DOHH2 (cell line): Measurements from ENCODE around the gene NPM1.

Source experiments
- H3F3A ChIP-seq: fragments of 200-600 bp; sonication (generic), shearing (Covaris generic); 2 replicates; pipeline ENCODE4 v1.6.0; 2016; ENCODE audit warnings: antibody characterized with exemption, mild to moderate bottlenecking; ENCODE audit not compliant: control insufficient read depth, insufficient read depth
- H3K27ac ChIP-seq: fragments of 200-600 bp; sonication (generic); 2 replicates; pipeline ENCODE4 v1.5.1; 2014; ENCODE audit warnings: low read depth, mild to moderate bottlenecking, low read length, moderate library complexity
- H3K27me3 ChIP-seq: fragments of 200-600 bp; sonication (generic); 2 replicates; pipeline ENCODE4 v1.6.1; 2014; ENCODE audit warnings: mild to moderate bottlenecking, low read length, mixed read lengths; ENCODE audit not compliant: control insufficient read depth
- H3K36me3 ChIP-seq: fragments of 200-600 bp; sonication (generic); 2 replicates; pipeline ENCODE4 v1.6.1; 2014; ENCODE audit warnings: mild to moderate bottlenecking, low read length, moderate library complexity, mixed read lengths; ENCODE audit not compliant: control insufficient read depth
- H3K4me1 ChIP-seq: fragments of 200-600 bp; sonication (generic); 2 replicates; pipeline ENCODE4 v1.6.1; 2014; ENCODE audit warnings: mild to moderate bottlenecking, low read length, mixed read lengths; ENCODE audit not compliant: control insufficient read depth
- H3K4me2 ChIP-seq: fragments of 200-600 bp; sonication (generic); 2 replicates; pipeline ENCODE4 v1.6.0; 2014; ENCODE audit warnings: mild to moderate bottlenecking, low read length, moderate library complexity
- H3K4me3 ChIP-seq: fragments of 200-600 bp; sonication (generic); 2 replicates; pipeline ENCODE4 v1.5.1; 2014; ENCODE audit warnings: mild to moderate bottlenecking, low read length, mixed read lengths
- H3K79me2 ChIP-seq: fragments of 200-600 bp; sonication (generic); 2 replicates; pipeline ENCODE4 v1.6.1; 2014; ENCODE audit warnings: mild to moderate bottlenecking, low read length, mixed read lengths; ENCODE audit not compliant: control insufficient read depth
- H3K9me2 ChIP-seq: fragments of 200-600 bp; sonication (generic); replicated peaks from 2 replicates; pipeline ENCODE4 v1.6.1; 2014; ENCODE audit warnings: mild to moderate bottlenecking, low read length, mixed read lengths; ENCODE audit not compliant: control insufficient read depth
- H3K9me3 ChIP-seq: fragments of 200-600 bp; sonication (generic); 2 replicates; pipeline ENCODE4 v1.6.1; 2014; ENCODE audit warnings: antibody characterized with exemption, low read length, mixed read lengths; ENCODE audit not compliant: control insufficient read depth, insufficient read depth
- H4K20me1 ChIP-seq: fragments of 200-600 bp; sonication (generic); 2 replicates; pipeline ENCODE4 v1.6.0; 2014; ENCODE audit warnings: low read depth, mild to moderate bottlenecking, antibody characterized with exemption, low read length, moderate library complexity; ENCODE audit not compliant: control insufficient read depth, insufficient read depth
- EZH2phosphoT487 ChIP-seq: fragments of 200-600 bp; sonication (generic); IDR thresholded peaks from 2 replicates; pipeline ENCODE4 v1.6.1; 2017; ENCODE audit warnings: borderline replicate concordance, mild to moderate bottlenecking, antibody characterized with exemption, low read length, moderate library complexity, mixed read lengths
- TF ChIP-seq, protein P1 (sequence below): fragments of 200-600 bp; sonication (generic); IDR thresholded peaks from one replicate; pipeline ENCODE4 v1.5.1; 2014; ENCODE audit warnings: antibody characterized with exemption, mild to moderate bottlenecking, low read depth, low read length; ENCODE audit not compliant: poor library complexity, severe bottlenecking

The NPM1 gene

GRCh38 chr5:171388816-171389168 lies 1.1 kb downstream of the NPM1 start:
- H3K27ac ChIP-seq, result peak overlapping the region; percentile 79
- H3K27me3 ChIP-seq, result no peaks in the 10 kb centered on the region
- peaks cover 57% of the 10 kb centered on the region for H4K20me1 ChIP-seq
- H3K4me3 ChIP-seq, result peak overlapping the region; percentile 80
- no peaks in the 10 kb centered on the region for H3K9me3 ChIP-seq
- peaks cover 47% of the 10 kb centered on the region for H3K4me1 ChIP-seq
- H3K36me3 ChIP-seq, result peaks cover 61% of the 10 kb centered on the region
- peaks cover 46% of the 10 kb centered on the region for H3F3A ChIP-seq
- H3K79me2 ChIP-seq, result peaks cover 74% of the 10 kb centered on the region
- no peak for TF ChIP-seq EZH2phosphoT487
- TF ChIP-seq, protein P1, sequence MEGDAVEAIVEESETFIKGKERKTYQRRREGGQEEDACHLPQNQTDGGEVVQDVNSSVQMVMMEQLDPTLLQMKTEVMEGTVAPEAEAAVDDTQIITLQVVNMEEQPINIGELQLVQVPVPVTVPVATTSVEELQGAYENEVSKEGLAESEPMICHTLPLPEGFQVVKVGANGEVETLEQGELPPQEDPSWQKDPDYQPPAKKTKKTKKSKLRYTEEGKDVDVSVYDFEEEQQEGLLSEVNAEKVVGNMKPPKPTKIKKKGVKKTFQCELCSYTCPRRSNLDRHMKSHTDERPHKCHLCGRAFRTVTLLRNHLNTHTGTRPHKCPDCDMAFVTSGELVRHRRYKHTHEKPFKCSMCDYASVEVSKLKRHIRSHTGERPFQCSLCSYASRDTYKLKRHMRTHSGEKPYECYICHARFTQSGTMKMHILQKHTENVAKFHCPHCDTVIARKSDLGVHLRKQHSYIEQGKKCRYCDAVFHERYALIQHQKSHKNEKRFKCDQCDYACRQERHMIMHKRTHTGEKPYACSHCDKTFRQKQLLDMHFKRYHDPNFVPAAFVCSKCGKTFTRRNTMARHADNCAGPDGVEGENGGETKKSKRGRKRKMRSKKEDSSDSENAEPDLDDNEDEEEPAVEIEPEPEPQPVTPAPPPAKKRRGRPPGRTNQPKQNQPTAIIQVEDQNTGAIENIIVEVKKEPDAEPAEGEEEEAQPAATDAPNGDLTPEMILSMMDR, result peak; percentile 16
- no peaks in the 10 kb centered on the region for H3K9me2 ChIP-seq
- H3K4me2 ChIP-seq, result peak overlapping the region; percentile 81

GRCh38 chr5:171390883-171391677 lies 3.4 kb downstream of the NPM1 start:
- H3K4me3 ChIP-seq, result peak overlapping the region; percentile 80
- peaks cover 51% of the 10 kb centered on the region for H3K4me1 ChIP-seq
- H3K79me2 ChIP-seq, result peaks cover 96% of the 10 kb centered on the region

DNA sequence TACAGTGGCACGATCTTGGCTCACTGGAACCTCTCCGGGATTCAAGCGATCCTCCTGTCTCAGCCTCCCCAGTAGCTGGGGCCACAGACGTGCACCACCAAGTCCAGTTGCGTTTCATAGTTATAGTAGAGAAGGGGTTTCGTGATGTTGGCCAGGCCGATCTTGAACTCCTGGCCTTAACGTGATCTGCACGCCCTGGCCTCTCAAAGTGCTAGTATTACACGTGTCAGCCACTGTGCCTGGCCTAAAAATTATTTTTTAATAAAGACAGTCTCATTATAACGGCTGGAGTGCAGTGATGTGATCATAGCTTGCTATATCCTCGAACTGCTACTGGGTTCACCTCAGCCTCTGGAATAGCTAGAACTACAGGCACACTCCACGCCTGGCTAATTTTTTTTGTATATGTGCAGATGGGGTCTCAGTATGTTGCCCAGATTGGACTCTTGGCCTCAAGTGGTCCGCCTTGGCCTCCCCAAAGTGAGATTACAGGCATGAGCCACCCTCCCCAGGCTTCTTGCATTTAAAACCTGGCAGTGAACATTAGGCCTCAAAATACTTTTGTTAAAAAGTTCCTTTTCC lies 4.4 kb downstream of the NPM1 start:
- peaks cover 74% of the 10 kb centered on the region for H3F3A ChIP-seq
- H3K36me3 ChIP-seq, result peaks cover 94% of the 10 kb centered on the region
- H3K4me1 ChIP-seq, result peaks cover 49% of the 10 kb centered on the region
- H3K79me2 ChIP-seq, result peaks cover 97% of the 10 kb centered on the region
- H3K4me2 ChIP-seq, result 0 out of 2 replicates have a peak overlapping the region, but pooled peaks have one; percentile 9
- H4K20me1 ChIP-seq, result peaks cover 90% of the 10 kb centered on the region
- H3K9me3 ChIP-seq, result no peaks in the 10 kb centered on the region
- no peak overlapping the region for H3K4me3 ChIP-seq
- no peaks in the 10 kb centered on the region for H3K27me3 ChIP-seq
- no peak overlapping the region for H3K27ac ChIP-seq
- H3K9me2 ChIP-seq, result no peaks in the 10 kb centered on the region
- TF ChIP-seq, protein P1, result no peak
- TF ChIP-seq EZH2phosphoT487, result no peak

More at GRCh38 chr5:171390883-171391677, 3.4 kb downstream of the NPM1 start:
- Histone ChIP-seq H3K27ac (no peak overlapping the region), H4K20me1 (peaks cover 80% of the 10 kb centered on the region), H3F3A (peaks cover 64% of the 10 kb centered on the region), H3K9me3 (no peaks in the 10 kb centered on the region), H3K27me3 (no peaks in the 10 kb centered on the region), H3K4me2 (peak overlapping the region; percentile 81), H3K36me3 (peaks cover 84% of the 10 kb centered on the region), H3K9me2 (no peaks in the 10 kb centered on the region)
- TF ChIP-seq, protein P1, result no peak
- TF ChIP-seq EZH2phosphoT487, result no peak
